HG03025 (cell line): Measurements from ENCODE around the gene LRR1.
"Not testable (repeated sequence)": the region's sequence is repeated elsewhere in the genome, so short reads cannot be mapped to it uniquely, and the experiment has no call there.

Experiments
- ATAC-seq: cut with Tn5 transposase; IDR thresholded peaks from one replicate; pipeline ENCODE4 v1.9.1; 2021; ENCODE audit warnings: mild to moderate bottlenecking, moderate library complexity; ENCODE audit not compliant: unreplicated experiment, low FRiP score

The LRR1 gene

GRCh38 chr14:49623941-49624839 lies 25.4 kb downstream of the LRR1 start:
- ATAC-seq, result no peak

DNA sequence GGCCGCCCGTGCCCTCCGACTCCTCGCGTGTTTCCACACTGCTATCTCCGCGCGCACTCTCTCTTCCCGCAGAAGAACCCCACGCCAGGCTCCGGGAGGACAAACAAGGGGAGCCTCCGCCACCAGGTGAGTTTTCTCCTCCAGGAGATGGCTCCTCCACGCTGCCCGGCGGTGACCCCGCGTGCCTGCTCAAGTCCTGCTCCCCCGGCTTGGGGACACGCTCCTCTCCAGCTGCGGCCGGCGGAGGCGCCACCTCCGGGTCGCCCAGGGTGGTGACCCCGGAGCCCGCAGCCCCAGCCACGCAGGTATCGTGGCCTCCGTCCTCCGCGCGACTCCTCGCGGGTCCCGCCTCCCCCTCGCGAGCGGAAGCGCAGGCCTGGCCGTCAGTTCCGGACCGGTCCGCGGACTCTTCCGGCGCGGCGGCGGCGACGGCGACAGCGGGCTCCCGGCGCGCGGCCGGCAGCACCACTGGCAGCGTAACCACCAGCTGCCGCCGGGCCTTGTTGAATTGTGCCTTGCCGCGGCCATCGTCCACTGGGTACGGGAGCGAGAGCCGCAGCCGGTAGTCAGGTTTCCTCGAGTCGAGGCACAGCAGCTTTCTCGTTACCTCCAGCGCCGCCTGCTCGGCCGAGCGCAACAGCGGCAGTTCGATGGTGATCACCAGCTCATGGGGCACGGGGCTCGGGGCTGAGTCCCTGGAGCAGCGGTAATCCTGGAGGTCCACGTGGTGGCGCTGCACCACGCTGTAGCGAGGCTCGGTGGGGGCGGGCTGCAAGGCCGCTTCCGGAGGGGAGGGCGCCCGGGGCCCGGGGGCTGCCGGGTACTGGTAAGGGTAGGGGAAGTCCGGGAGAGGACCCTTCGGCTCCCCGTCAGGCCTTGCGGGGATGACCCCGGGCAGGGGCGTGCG lies 35.2 kb downstream of the LRR1 start:
- ATAC-seq, result peak; percentile 76

DNA sequence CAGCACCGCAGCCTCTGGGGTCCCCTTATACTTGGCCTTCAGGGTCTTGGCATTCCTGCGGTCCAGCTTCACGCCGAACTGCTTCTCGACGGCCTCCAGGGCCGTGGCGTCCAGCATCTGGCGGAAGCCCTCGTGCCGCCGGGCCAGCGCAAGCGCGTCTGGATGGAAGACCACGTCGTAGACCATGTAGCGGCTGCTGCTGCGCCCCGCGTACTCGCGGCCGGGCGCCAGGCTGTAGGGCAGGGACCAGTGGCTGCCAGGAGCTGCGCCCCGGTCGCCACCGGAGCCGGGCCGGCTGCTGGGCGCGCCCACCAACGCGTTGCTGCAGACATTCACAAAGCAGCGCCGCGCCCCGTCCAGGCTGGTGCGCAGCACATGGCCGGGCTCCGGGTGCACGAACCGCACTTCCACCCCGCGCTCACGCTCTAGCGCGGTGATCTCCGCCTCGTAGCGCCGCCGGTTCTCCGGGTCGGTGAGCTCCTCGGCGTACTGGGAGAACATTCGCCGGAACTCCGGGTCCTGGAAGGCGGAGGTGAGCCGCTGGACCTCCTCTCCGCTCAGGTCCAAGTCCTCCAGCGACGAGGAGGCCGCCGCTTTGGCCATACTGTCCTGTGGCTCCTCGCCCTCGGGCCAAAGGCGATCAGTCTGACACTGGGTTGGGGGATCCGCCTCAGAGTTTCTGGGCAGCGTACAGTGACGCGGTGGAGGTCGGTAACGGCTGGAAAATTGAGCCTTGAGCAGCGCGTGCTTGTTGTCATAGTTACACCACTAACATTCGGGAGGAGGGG lies 36.0 kb downstream of the LRR1 start, which contains the start of gene DNAAF2:
TSS of gene DNAAF2 (minus strand) at position 698 of the 788 bp plus-strand sequence. CDS start at position 603, 95 bp downstream.
- ATAC-seq, result peak; percentile 22

- ATAC-seq, result no peak
Measured at GRCh38 chr14:49636866-49637265, 38.1 kb downstream of the LRR1 start.

GRCh38 chr14:49637534-49638078 lies 38.9 kb downstream of the LRR1 start:
- ATAC-seq, result no peak

- ATAC-seq, result no peak
Measured at GRCh38 chr14:49640540-49641417, 42.0 kb downstream of the LRR1 start.

GRCh38 chr14:49641697-49642129 lies 43.0 kb downstream of the LRR1 start:
- no peak for ATAC-seq

DNA sequence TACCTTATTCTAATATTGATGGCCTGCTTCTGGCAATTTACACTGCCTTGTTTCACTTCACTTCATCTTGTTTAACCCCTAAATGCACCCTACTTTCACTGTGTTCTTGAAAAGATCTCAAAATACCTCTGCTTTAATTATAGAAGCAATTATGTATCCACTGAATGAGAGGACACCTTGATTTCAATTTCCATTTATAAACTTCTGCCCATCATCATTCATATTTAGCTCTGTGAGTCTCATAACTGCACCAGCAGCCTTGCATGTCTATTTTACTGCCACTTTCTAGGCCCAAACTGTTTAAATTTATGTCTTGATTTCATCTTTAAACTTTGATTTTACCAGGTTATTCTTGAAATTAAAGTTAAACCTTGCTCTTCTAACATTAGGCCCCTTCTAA lies 43.4 kb downstream of the LRR1 start:
- ATAC-seq, result no peak

DNA sequence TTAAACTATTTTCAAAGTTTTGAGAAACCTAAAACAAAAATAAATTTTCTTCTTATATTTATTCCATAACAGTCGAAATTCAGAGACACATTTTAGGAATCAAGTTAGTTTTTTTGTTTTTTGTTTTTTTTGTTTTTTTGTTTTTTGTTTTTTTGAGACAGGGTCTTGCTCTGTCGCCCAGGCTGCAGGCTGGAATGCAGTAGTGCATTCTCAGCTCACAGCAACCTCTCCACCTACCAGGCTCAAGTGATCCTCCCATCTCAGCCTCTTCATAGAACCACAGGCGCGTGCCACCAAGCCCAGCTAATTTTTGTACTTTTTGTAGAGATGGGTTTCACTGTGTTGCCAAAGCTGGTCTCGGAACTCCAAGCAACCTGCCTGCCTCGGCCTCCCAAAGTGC lies 54.8 kb downstream of the LRR1 start:
- no peak for ATAC-seq

DNA sequence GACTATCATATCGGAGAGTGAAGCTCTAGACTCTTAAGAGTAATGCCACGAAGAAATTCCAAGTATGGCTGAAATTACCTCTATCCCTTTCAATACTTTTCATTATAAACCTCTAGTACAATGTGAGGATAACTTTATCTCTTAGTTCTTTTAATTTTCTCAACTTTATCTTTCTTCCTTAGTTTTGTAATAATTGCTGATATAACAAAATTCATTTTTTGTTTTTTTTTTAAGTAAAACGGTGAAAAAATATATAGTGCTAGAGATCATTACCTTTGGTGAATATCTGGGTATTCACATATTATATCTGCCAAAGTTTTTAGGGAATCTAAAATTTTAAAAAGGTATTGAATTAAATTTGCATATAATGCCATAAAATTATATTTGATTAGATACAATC lies 55.8 kb downstream of the LRR1 start:
- ATAC-seq, result no peak

DNA sequence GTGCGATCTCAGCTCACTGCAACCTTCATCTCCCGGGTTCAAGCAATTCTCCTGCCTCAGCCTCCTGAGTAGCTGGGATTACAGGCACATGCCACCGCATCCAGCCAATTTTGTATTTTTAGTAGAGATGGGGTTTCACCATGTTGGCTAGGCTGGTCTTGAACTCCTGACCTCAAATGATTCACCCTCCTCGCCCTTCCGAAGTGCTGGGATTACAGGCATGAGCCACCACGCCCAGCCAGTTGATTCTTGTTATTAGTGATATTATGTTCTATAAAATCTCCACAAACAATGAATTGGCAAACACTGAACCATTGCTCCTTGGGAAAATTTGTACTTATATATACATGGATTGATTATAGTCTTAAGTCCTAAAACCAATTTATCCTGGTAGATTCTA lies 58.8 kb downstream of the LRR1 start:
- ATAC-seq, result not testable (repeated sequence)

DNA sequence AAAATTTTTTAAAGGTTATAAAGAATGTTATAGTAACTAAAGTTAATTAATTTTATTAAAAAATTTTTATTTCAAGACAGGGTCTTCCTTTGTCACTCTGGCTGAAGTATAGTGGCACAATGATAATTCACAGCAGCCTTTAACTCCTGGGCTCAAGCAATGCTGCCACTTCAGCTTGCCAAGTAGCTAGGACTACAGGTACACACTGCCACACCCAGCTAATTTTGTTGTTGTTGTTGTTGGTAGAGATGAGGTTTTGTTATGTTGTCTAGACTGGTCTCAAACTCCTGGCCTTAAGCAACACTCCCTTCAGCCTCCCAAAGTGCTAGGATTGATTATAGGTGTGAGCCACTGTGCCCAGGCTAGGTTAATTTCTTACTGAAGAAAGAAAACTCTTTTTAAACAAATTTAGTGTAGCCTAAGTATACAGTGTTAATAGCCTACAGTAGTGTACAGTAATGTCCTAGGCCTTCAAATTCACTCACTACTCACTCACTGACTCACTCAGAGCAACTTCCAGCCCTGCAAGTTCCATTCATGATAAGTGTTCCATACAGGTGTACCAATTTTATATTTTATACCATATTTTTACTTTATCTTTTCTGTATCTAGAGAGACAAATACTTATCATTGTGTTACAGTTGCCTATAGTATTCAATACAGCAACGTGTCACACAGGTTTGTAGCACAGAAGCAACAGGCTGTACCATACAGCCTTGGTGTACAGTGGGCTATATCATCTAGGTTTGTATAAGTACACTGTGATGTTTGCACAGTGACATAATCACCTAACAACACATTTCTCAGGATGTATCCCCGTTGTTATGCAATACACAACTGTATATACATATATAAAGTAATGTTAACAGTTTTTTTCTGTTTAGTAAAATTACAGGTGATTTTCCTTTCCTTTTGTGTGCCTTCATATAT lies 61.1 kb downstream of the LRR1 start:
- no peak for ATAC-seq
